Muscle of leg (tissue), 11 donors: ENCODE measurements around the gene ADAMTS2. TPM values are rescaled to one million over a fixed set of nuclear protein-coding genes. Genes with fewer than 3 reads are reported as not detected.

Source experiments
- DNase-seq: peaks from one replicate; pipeline ENCODE4 v3.0.0; 2013
- H3K27ac ChIP-seq: one replicate; pipeline ENCODE4 v1.5.1; 2013; ENCODE audit warnings: mild to moderate bottlenecking, low read length, control low read depth
- H3K27me3 ChIP-seq: one replicate; pipeline ENCODE4 v1.6.1; 2013; ENCODE audit warnings: low read length; ENCODE audit not compliant: control insufficient read depth, insufficient read depth
- H3K36me3 ChIP-seq: one replicate; pipeline ENCODE4 v1.6.1; 2013; ENCODE audit warnings: low read length; ENCODE audit not compliant: control insufficient read depth, insufficient read depth
- H3K4me1 ChIP-seq: one replicate; pipeline ENCODE4 v1.6.1; 2013; ENCODE audit warnings: low read length; ENCODE audit not compliant: control insufficient read depth, insufficient read depth
- H3K4me3 ChIP-seq: one replicate; pipeline ENCODE4 v1.5.1; 2013; ENCODE audit warnings: low read length, control low read depth
- H3K9me3 ChIP-seq: replicated peaks from 2 replicates; pipeline ENCODE4 v1.6.1; 2013; ENCODE audit warnings: low read depth, low read length; ENCODE audit not compliant: control insufficient read depth
- WGBS: methylation state at CpG from one replicate; pipeline ENCODE4 v1.1.5; 2013; ENCODE audit warnings: missing lambda C conversion rate; ENCODE audit not compliant: insufficient coverage; 5-methylcytosine and 5-hydroxymethylcytosine counted together
- polyA plus RNA-seq, 8 donors: library from polyadenylated mRNA; unstranded; fragments of 120-200 nt; gene quantifications; one replicate each; pipeline versions ENCODE4 v1.2.1 to v1.2.3, GENCODE V29; 2013; ENCODE audit warnings: inconsistent platforms in 1 of 8, low replicate concordance in 1 of 8; ENCODE audit not compliant: insufficient read length in 8 of 8, insufficient read depth in 1 of 8
- total RNA-seq: library from RNA; stranded (reverse); fragments of 120-200 nt; gene quantifications from one replicate; pipeline ENCODE4 v1.2.4, GENCODE V29; 2013

ADAMTS2 gene
- total and polyA plus RNA-seq, 9 donors: 21.3 to 46.3 (median 34.2) TPM

DNA sequence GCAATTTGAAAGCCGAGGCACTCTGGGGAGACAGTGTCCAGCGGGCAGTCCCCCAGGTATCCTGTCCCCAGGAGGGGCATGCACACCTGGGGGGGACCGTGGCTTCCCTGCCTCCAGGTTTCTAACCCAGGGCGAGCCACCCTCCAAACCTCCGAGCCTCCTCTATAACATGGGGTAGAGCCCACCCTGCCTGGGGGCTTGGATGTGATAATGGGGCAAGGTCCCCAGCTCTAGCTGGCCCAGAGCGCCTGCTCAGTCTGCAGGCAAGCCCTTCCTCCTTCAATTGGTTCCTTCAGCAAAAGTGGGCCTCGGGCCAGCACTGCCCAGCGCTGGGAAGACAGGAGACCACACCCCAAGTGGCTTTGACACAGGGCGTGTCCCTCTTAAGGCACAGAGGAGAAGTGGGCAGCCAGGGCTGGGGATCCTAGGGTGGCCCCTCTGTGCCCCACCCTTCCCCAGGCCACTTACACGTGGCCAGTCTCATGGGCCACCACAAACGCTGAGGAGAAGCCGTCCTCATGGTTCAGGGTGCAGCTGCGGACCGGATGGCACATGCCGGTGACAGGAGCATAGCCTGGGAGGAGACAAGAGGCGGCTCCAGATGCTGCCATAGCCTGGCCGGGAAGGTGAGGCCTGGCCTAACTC, 190.8 kb downstream of the ADAMTS2 start:
- no peaks in the 10 kb centered on the region for H3K27me3 ChIP-seq
- H3K27ac ChIP-seq: no peak overlapping the region
- no peak overlapping the region for H3K4me3 ChIP-seq
- no peaks in the 10 kb centered on the region for H3K36me3 ChIP-seq
- H3K9me3 ChIP-seq: no peaks in the 10 kb centered on the region
- peaks cover 6% of the 10 kb centered on the region for H3K4me1 ChIP-seq
- no peak for DNase-seq
- 79% methylated on average over 9 of the region's 17 CpGs for WGBS

DNA sequence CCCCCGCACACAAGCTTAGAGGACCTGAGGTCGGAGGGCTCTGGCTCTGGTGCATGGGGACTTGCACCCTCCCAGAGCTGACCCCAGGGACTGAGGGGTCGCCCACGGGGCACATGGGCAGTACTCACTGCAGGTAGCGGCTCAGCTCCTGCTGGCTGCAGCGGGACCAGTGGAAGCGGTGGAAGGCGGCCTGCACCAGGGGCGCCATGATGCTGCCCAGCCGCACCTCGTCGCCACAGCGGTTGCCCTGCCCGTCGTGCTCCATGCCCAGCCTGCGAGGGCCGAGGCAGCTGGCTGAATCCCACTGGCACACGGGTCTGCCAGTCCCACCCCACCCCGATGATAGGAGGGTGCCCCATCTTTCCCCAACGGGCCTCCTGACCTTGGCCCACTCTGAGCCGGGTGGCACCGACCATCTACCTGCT, 191.3 kb downstream of the ADAMTS2 start:
- H3K9me3 ChIP-seq: no peaks in the 10 kb centered on the region
- no peak for DNase-seq
- H3K4me1 ChIP-seq: peaks cover 6% of the 10 kb centered on the region
- H3K27me3 ChIP-seq: no peaks in the 10 kb centered on the region
- no peak overlapping the region for H3K4me3 ChIP-seq
- WGBS: 96% methylated on average over 22 of the region's 22 CpGs
- H3K27ac ChIP-seq: no peak overlapping the region
- H3K36me3 ChIP-seq: no peaks in the 10 kb centered on the region

- Histone ChIP-seq H3K4me3 (no peak overlapping the region), H3K4me1 (peaks cover 6% of the 10 kb centered on the region), H3K27me3 (no peaks in the 10 kb centered on the region), H3K27ac (no peak overlapping the region), H3K9me3 (no peaks in the 10 kb centered on the region), H3K36me3 (no peaks in the 10 kb centered on the region)
- WGBS: 91% methylated on average over 24 of the region's 24 CpGs
- no peak for DNase-seq
Observed at GRCh38 chr5:179153341-179153901, 191.8 kb downstream of the ADAMTS2 start.

DNA sequence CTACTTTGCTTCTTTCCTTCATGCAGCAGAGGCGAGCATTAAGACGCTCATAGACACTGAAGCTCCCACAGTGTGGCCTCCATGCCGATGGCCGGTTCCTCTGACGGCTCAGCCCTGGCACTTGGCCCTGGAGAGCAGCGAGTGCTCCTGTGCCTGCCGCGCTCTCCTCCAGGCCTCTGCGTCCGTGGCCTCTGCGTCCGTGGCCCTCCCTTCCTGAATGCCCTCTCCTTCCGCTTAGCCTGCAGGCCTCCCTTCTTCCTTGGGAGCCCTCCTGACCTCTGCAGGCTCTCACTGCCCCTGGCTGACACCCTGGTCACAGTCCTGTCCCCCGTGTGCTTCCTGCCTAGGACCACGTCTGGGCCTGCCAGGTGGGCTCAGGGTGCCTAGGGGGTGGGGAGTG, 192.3 kb downstream of the ADAMTS2 start:
- peaks cover 6% of the 10 kb centered on the region for H3K4me1 ChIP-seq
- DNase-seq: no peak
- no peak overlapping the region for H3K27ac ChIP-seq
- no peaks in the 10 kb centered on the region for H3K36me3 ChIP-seq
- no peaks in the 10 kb centered on the region for H3K27me3 ChIP-seq
- H3K9me3 ChIP-seq: no peaks in the 10 kb centered on the region
- 91% methylated on average over 13 of the region's 15 CpGs for WGBS
- no peak overlapping the region for H3K4me3 ChIP-seq

GRCh38 chr5:179152144-179152895, 192.9 kb downstream of the ADAMTS2 start:
- no peak overlapping the region for H3K4me3 ChIP-seq
- 85% methylated on average over 15 of the region's 18 CpGs for WGBS
- DNase-seq: no peak

GRCh38 chr5:179151286-179152118, 193.8 kb downstream of the ADAMTS2 start:
- no peak for DNase-seq
- 79% methylated on average over 6 of the region's 11 CpGs for WGBS
- Histone ChIP-seq H3K27ac (no peak overlapping the region), H3K36me3 (no peaks in the 10 kb centered on the region), H3K9me3 (no peaks in the 10 kb centered on the region), H3K4me1 (peaks cover 6% of the 10 kb centered on the region), H3K4me3 (no peak overlapping the region), H3K27me3 (no peaks in the 10 kb centered on the region)

More at GRCh38 chr5:179152144-179152895, 192.9 kb downstream of the ADAMTS2 start:
- no peaks in the 10 kb centered on the region for H3K27me3 ChIP-seq
- no peaks in the 10 kb centered on the region for H3K36me3 ChIP-seq
- peaks cover 6% of the 10 kb centered on the region for H3K4me1 ChIP-seq
- no peak overlapping the region for H3K27ac ChIP-seq
- H3K9me3 ChIP-seq: no peaks in the 10 kb centered on the region

- Histone ChIP-seq H3K9me3 (no peaks in the 10 kb centered on the region), H3K27me3 (no peaks in the 10 kb centered on the region), H3K4me3 (no peak overlapping the region), H3K4me1 (peaks cover 6% of the 10 kb centered on the region), H3K27ac (no peak overlapping the region), H3K36me3 (no peaks in the 10 kb centered on the region)
- no peak for DNase-seq
- WGBS: no CpG with 5 or more reads among the region's 7 CpGs
Observed at GRCh38 chr5:179150011-179150410, 195.2 kb downstream of the ADAMTS2 start.

DNA sequence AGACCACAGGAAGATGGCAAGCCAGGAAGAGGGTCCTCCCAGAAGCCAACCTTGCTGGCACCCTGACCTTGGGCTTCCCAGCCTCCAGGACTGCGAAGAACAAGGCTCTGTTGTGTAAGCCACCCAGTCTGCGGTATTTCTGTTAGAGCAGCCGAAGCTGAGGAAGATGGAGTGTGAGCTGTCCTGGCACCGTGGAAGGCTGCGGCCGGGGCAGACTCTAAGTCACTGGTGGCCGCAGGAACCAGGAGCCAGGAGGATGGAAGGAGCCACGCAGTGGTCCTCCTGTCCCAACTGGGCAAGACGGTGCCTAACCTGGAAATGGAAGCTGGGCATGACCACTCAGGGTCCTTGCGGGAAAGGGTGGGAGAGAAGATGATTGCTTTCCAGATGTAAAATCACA, 196.0 kb downstream of the ADAMTS2 start:
- Histone ChIP-seq H3K9me3 (no peaks in the 10 kb centered on the region), H3K27ac (no peak overlapping the region), H3K27me3 (no peaks in the 10 kb centered on the region), H3K36me3 (no peaks in the 10 kb centered on the region), H3K4me3 (no peak overlapping the region), H3K4me1 (no peaks in the 10 kb centered on the region)
- DNase-seq: no peak
- WGBS: 91% methylated on average over 8 of the region's 10 CpGs

GRCh38 chr5:179148703-179149170, 196.5 kb downstream of the ADAMTS2 start:
- no peaks in the 10 kb centered on the region for H3K4me1 ChIP-seq
- H3K4me3 ChIP-seq: no peak overlapping the region
- H3K27ac ChIP-seq: no peak overlapping the region
- DNase-seq: no peak
- no peaks in the 10 kb centered on the region for H3K36me3 ChIP-seq
- H3K27me3 ChIP-seq: no peaks in the 10 kb centered on the region
- no peaks in the 10 kb centered on the region for H3K9me3 ChIP-seq
- 97% methylated on average over 5 of the region's 9 CpGs for WGBS
